EL (cell line): ENCODE measurements around the gene VPS51.

Experiments
- DNase-seq: peaks from one replicate; pipeline ENCODE4 v3.0.0-alpha.2; 2016

VPS51 gene

GRCh38 chr11:65077451-65077850 is 18.6 kb upstream of the VPS51 start:
- no peak for DNase-seq

- peak; percentile 29 for DNase-seq
Observed at GRCh38 chr11:65078151-65078550, 17.9 kb upstream of the VPS51 start.

- DNase-seq, result no peak
Observed at GRCh38 chr11:65078786-65079342, 17.1 kb upstream of the VPS51 start.

- no peak for DNase-seq
Observed at GRCh38 chr11:65083134-65083833, 12.7 kb upstream of the VPS51 start.

- DNase-seq, result peak; percentile 95
Observed at GRCh38 chr11:65083834-65084597, 12.0 kb upstream of the VPS51 start, which contains the start of the genes CDCA5 and ZFPL1. Gene CDCA5 (minus strand): TSS chr11:65084040. CDS start chr11:65083978, 62 bp downstream. Gene ZFPL1 (plus strand): TSS chr11:65084222. CDS start chr11:65084699, 477 bp downstream.

GRCh38 chr11:65084598-65085375 is 11.2 kb upstream of the VPS51 start:
- no peak for DNase-seq

GRCh38 chr11:65085446-65085845 is 10.6 kb upstream of the VPS51 start:
- no peak for DNase-seq

- DNase-seq, result no peak
Observed at GRCh38 chr11:65086809-65087208, 9.2 kb upstream of the VPS51 start.

- no peak for DNase-seq
Observed at GRCh38 chr11:65087216-65087615, 8.8 kb upstream of the VPS51 start.

GRCh38 chr11:65087827-65088226 is 8.2 kb upstream of the VPS51 start:
- DNase-seq, result no peak

GRCh38 chr11:65089621-65090020 is 6.4 kb upstream of the VPS51 start:
- no peak for DNase-seq

GRCh38 chr11:65090628-65091027 is 5.4 kb upstream of the VPS51 start:
- no peak for DNase-seq

- DNase-seq, result no peak
Observed at GRCh38 chr11:65095427-65095826, 587 bp upstream of the VPS51 start.

- DNase-seq, result no peak
Observed at GRCh38 chr11:65096926-65097325, 912 bp downstream of the VPS51 start.

GRCh38 chr11:65100674-65101350 is 4.8 kb downstream of the VPS51 start:
- no peak for DNase-seq

- peak; percentile 26 for DNase-seq
Observed at GRCh38 chr11:65102142-65103095, 6.4 kb downstream of the VPS51 start.

- no peak for DNase-seq
Observed at GRCh38 chr11:65103476-65103875, 7.5 kb downstream of the VPS51 start.

- no peak for DNase-seq
Observed at GRCh38 chr11:65104628-65105027, 8.6 kb downstream of the VPS51 start.

GRCh38 chr11:65107078-65107477 is 11.1 kb downstream of the VPS51 start:
- DNase-seq, result no peak

GRCh38 chr11:65107751-65108468 is 11.9 kb downstream of the VPS51 start:
- DNase-seq, result no peak
